Neutrophil (primary cell): ENCODE data around the gene MRPL41.

Experiments
- H3K27ac ChIP-seq: fragments of 200-600 bp; sonication (generic); 2 replicates; pipeline ENCODE4 v1.5.1; 2016; ENCODE audit warnings: mild to moderate bottlenecking, moderate library complexity
- H3K27me3 ChIP-seq: fragments of 200-600 bp; sonication (generic); 2 replicates; pipeline ENCODE4 v1.6.0; 2016; ENCODE audit warnings: mild to moderate bottlenecking
- H3K36me3 ChIP-seq: fragments of 200-600 bp; sonication (generic); 2 replicates; pipeline ENCODE4 v1.5.1; 2017
- H3K4me1 ChIP-seq, 2 experiments: fragments of 200-600 bp in 1 of 2; sonication (generic) in 1 of 2; 1 replicate in 1 of 2; 2 replicates in 1 of 2; pipeline versions ENCODE4 v1.5.1 to v1.6.1; 2013 to 2016; ENCODE audit warnings: low read depth in 1 of 2, low read length in 1 of 2, mild to moderate bottlenecking in 1 of 2, moderate library complexity in 1 of 2; ENCODE audit not compliant: control insufficient read depth in 1 of 2, insufficient read depth in 1 of 2
- H3K4me3 ChIP-seq, 2 experiments: fragments of 200-600 bp in 1 of 2; sonication (generic) in 1 of 2; 1 replicate in 1 of 2; 2 replicates in 1 of 2; pipeline ENCODE4 v1.5.1; 2013 to 2016; ENCODE audit warnings: low read depth in 1 of 2, low read length in 1 of 2, mild to moderate bottlenecking in 1 of 2, moderate library complexity in 1 of 2
- H3K9me3 ChIP-seq: fragments of 200-600 bp; sonication (generic); 2 replicates; pipeline ENCODE4 v1.5.1; 2016
- CTCF ChIP-seq: fragments of 200-600 bp; sonication (generic); IDR thresholded peaks from 2 replicates; pipeline ENCODE4 v1.5.1; 2016; ENCODE audit warnings: antibody characterized with exemption

MRPL41 gene

GRCh38 chr9:137582286-137582860, 30.7 kb downstream of the MRPL41 start:
- Histone ChIP-seq H3K36me3 (no peaks in the 10 kb centered on the region), H3K9me3 (no peaks in the 10 kb centered on the region)

GRCh38 chr9:137583347-137583746, 31.7 kb downstream of the MRPL41 start:
- Histone ChIP-seq H3K4me3 (no peak overlapping the region), H3K4me1 (peaks cover 7 to 9% of the 10 kb centered on the region in 2 experiments), H3K36me3 (no peaks in the 10 kb centered on the region), H3K27ac (no peak overlapping the region), H3K9me3 (no peaks in the 10 kb centered on the region), H3K27me3 (no peaks in the 10 kb centered on the region)
- no peak for TF ChIP-seq CTCF

More at GRCh38 chr9:137582286-137582860, 30.7 kb downstream of the MRPL41 start:
- Histone ChIP-seq H3K27me3 (no peaks in the 10 kb centered on the region), H3K27ac (no peak overlapping the region), H3K4me1 (peaks cover 17 to 18% of the 10 kb centered on the region in 2 experiments), H3K4me3 (no peak overlapping the region)
- no peak for TF ChIP-seq CTCF

GRCh38 chr9:137583957-137584356, 32.3 kb downstream of the MRPL41 start:
- peaks cover 4 to 5% of the 10 kb centered on the region in 2 experiments for H3K4me1 ChIP-seq
- H3K27me3 ChIP-seq = no peaks in the 10 kb centered on the region
- no peak overlapping the region for H3K4me3 ChIP-seq
- TF ChIP-seq CTCF = no peak
- no peak overlapping the region for H3K27ac ChIP-seq
- H3K36me3 ChIP-seq = no peaks in the 10 kb centered on the region
- no peaks in the 10 kb centered on the region for H3K9me3 ChIP-seq

- H3K4me3 ChIP-seq = no peak overlapping the region
- peaks cover 4% of the 10 kb centered on the region for H3K27me3 ChIP-seq
- H3K9me3 ChIP-seq = no peaks in the 10 kb centered on the region
- H3K36me3 ChIP-seq = no peaks in the 10 kb centered on the region
- no peak for TF ChIP-seq CTCF
- H3K4me1 ChIP-seq = peaks cover 16 to 21% of the 10 kb centered on the region in 2 experiments
- no peak overlapping the region for H3K27ac ChIP-seq
These were observed 35.2 kb downstream of the MRPL41 start for GRCh38 chr9:137586854-137587253.

GRCh38 chr9:137588311-137588710, 36.6 kb downstream of the MRPL41 start:
- no peak for TF ChIP-seq CTCF
- no peaks in the 10 kb centered on the region for H3K36me3 ChIP-seq
- peaks cover 4% of the 10 kb centered on the region for H3K27me3 ChIP-seq
- no peaks in the 10 kb centered on the region for H3K9me3 ChIP-seq
- no peak overlapping the region for H3K4me3 ChIP-seq
- peaks cover 28 to 33% of the 10 kb centered on the region in 2 experiments for H3K4me1 ChIP-seq
- no peak overlapping the region for H3K27ac ChIP-seq
